Stimulated activated CD4-positive, alpha-beta T cell treated with anti-CD3 and anti-CD28 coated beads, Interleukin-2, amount 100 ng/mL, for 48 hours (primary cell): Measurements from ENCODE around the gene LIPI.
"Not testable (repeated sequence)": the region's sequence is repeated elsewhere in the genome, so short reads cannot be mapped to it uniquely, and the experiment has no call there.

ENCODE experiments used
- DNase-seq, 2 donors: peaks; one replicate each; pipeline ENCODE4 v3.0.0-alpha.2; 2020

LIPI gene

GRCh38 chr21:14210738-14211137 lies at the start of gene LIPI:
TSS of gene LIPI (minus strand) at chr21:14210955. CDS start at chr21:14210845, 110 bp downstream.
- DNase-seq = no peak

- DNase-seq = no peak
Measured at GRCh38 chr21:14260174-14260764, 49.5 kb upstream of the LIPI start.

- DNase-seq = no peak
Measured at GRCh38 chr21:14259747-14260146, 49.0 kb upstream of the LIPI start.

GRCh38 chr21:14251336-14251735 lies 40.6 kb upstream of the LIPI start:
- DNase-seq = no peak

GRCh38 chr21:14245711-14246110 lies 35.0 kb upstream of the LIPI start:
- no peak for DNase-seq

- DNase-seq = no peak
Measured at GRCh38 chr21:14244911-14245310, 34.2 kb upstream of the LIPI start.

GRCh38 chr21:14243874-14244273 lies 33.1 kb upstream of the LIPI start:
- DNase-seq = no peak

- no peak for DNase-seq
Measured at GRCh38 chr21:14243461-14243860, 32.7 kb upstream of the LIPI start.

GRCh38 chr21:14241297-14241696 lies 30.5 kb upstream of the LIPI start:
- no peak for DNase-seq

- no peak for DNase-seq
Measured at GRCh38 chr21:14239281-14239680, 28.5 kb upstream of the LIPI start.

GRCh38 chr21:14236180-14236579 lies 25.4 kb upstream of the LIPI start:
- DNase-seq = no peak

- no peak for DNase-seq
Measured at GRCh38 chr21:14235101-14235500, 24.3 kb upstream of the LIPI start.

- DNase-seq = no peak
Measured at GRCh38 chr21:14229399-14229798, 18.6 kb upstream of the LIPI start.

- DNase-seq = no peak
Measured at GRCh38 chr21:14223365-14223764, 12.6 kb upstream of the LIPI start.

- DNase-seq = peak; percentile 69 to 83
Measured at GRCh38 chr21:14215971-14216641, 5.4 kb upstream of the LIPI start, which contains the start of gene RBM11. TSS of gene RBM11 (plus strand) at chr21:14216157. CDS start at chr21:14216187, 30 bp downstream.

GRCh38 chr21:14213164-14213563 lies 2.4 kb upstream of the LIPI start:
- DNase-seq = no peak

GRCh38 chr21:14206222-14206621 lies 4.5 kb downstream of the LIPI start:
- DNase-seq = no peak

- DNase-seq = not testable (repeated sequence)
Measured at GRCh38 chr21:14166463-14167223, 44.1 kb downstream of the LIPI start.

GRCh38 chr21:14143999-14144398 lies 66.8 kb downstream of the LIPI start:
- DNase-seq = no peak

GRCh38 chr21:14124266-14124665 lies 86.5 kb downstream of the LIPI start:
- no peak for DNase-seq

GRCh38 chr21:14121719-14122118 lies 89.0 kb downstream of the LIPI start:
- no peak for DNase-seq

GRCh38 chr21:14120091-14120734 lies 90.5 kb downstream of the LIPI start:
- DNase-seq = peak; percentile 46 to 53

- DNase-seq = no peak
Measured at GRCh38 chr21:14119038-14119437, 91.7 kb downstream of the LIPI start.
